Right ventricle myocardium inferior (tissue), 1 donor: ENCODE measurements around the gene SNED1. TPM values are rescaled to one million over a fixed set of nuclear protein-coding genes. Genes with fewer than 3 reads are reported as not detected.

Source experiments
- ATAC-seq: fragments of 200-7000 bp; cut with Tn5 transposase; one replicate; pipeline ENCODE4 v1.9.1; 2020; ENCODE audit warnings: mild to moderate bottlenecking, moderate library complexity
- DNase-seq: peaks from one replicate; pipeline ENCODE4 v3.0.0; 2021; ENCODE audit errors: missing footprints
- intact Hi-C: fragments of 100-400 bp; cut with DNase I; formaldehyde crosslinking; loops from one replicate; pipeline ENCODE4 v1.11.0; 2022
- total RNA-seq: library from RNA; stranded (reverse); fragmentation: NEBNext Ultra II Directional; extraction: Animal tissue kit (Norgen Biotek cat#: 25700); gene quantifications from one replicate; pipeline ENCODE4 v1.2.1, GENCODE V29; 2021
- donor health status: DM: no; HTN: yes; CAD: no; lungs with severe emphysema.

Gene SNED1
- total RNA-seq, 1 donor from 2014 or later, result 6.7 TPM

- ATAC-seq (no peak), DNase-seq (no peak)
- intact Hi-C loops, result no loop called here
These were observed 36.2 kb downstream of the SNED1 start for GRCh38 chr2:241034490-241035141.

GRCh38 chr2:241035142-241035817, 36.9 kb downstream of the SNED1 start:
- intact Hi-C loops, result no loop called here
- DNase-seq, result no peak
- ATAC-seq, result no peak

DNA sequence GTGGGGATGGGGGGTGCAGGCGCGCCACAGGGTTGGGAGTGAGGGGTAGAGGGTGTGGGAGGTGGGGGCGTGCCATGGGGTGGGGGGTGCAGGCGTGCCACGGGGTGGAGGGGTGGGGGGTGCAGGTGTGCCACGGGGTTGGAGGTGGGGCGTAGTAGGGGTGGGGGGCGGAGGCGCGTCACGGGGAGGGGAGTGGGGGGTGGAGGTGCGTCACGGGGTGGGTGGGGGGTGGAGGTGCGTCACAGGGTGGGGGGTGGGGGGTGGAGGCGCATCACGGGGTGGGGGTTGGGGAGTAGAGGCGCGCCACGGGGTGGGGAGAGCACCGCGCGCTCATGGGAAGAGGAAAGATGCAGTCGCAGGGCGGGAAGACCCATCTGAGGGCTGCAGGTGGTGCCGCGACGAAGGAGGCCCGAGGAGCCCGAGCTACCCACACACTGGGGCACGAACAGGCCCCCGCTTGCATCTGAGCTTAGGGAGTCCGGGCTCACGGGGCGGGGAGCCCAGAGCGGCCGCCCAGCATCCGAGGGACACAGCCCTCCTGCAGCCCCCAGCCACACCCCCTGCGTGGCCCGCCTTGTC, 37.5 kb downstream of the SNED1 start:
- ATAC-seq, result no peak
- intact Hi-C loops, result no loop called here
- DNase-seq, result no peak

DNA sequence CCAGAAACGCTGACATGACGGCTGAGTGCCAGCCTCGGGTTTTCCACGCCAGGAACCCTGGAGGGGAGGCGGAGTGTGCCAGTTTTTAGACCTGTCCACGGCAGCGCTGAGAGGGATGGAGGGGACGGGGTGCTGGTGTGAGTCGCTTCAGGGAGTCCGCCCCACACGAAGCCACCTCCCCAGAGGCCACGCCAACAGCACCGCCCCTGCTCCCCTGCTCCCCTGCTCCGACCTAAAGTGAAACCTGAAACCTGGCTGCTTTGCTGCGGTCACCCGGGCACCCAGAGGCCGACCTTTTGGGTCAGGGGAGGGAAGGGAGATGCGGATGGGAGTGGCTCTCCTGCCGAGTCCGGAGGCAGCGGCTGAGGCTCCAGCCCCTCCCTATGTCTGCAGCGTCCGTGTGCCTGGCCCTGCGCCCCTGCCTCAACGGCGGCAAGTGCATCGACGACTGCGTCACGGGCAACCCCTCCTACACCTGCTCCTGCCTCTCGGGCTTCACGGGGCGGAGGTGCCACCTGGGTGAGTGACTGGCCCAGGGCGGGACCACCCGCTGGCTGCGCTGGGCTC, 38.1 kb downstream of the SNED1 start:
- ATAC-seq (no peak), DNase-seq (peak; percentile 77)
- intact Hi-C loops, result no loop called here

- DNase-seq (no peak), ATAC-seq (no peak)
- intact Hi-C loops, result no loop called here
These were observed 38.6 kb downstream of the SNED1 start for GRCh38 chr2:241036964-241037421.

- ATAC-seq, result no peak
- intact Hi-C loops, result no loop called here
- no peak for DNase-seq
These were observed 39.1 kb downstream of the SNED1 start for GRCh38 chr2:241037498-241037897.

GRCh38 chr2:241038374-241039180, 40.2 kb downstream of the SNED1 start:
- DNase-seq, result no peak
- intact Hi-C loops, result no loop called here
- no peak for ATAC-seq

- intact Hi-C loops, result no loop called here
- DNase-seq (no peak), ATAC-seq (no peak)
These were observed 41.0 kb downstream of the SNED1 start for GRCh38 chr2:241039416-241039815.

DNA sequence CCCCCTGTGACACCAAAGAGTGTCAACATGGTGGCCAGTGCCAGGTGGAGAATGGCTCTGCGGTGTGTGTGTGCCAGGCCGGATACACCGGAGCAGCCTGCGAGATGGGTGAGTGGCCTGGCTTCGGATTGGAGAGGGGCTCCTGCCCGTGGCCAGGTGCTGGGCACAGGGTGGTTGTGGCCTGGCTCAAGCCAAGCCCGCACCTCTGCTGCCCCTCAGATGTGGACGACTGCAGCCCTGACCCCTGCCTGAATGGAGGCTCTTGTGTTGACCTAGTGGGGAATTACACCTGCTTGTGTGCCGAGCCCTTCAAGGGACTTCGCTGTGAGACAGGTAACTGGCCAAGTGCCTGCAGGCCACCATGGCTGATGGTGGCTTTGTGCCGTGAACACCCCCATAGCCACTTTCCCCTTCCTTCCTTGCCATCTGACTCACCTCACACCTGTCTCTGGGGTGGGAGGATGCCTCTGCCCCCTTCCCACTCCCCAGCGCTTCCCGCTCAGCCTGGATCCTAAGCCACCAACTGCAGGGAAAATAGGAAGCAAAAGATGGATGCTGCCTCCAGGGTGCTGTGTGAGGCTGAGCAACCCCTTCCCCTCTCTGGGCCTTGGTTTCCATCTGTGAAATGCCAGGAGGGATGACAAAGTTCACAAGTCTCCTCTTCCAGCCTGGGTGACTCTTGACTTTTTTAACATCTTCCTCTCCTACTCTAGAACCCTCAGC, 41.8 kb downstream of the SNED1 start:
- DNase-seq (no peak), ATAC-seq (no peak)
- intact Hi-C loops, result no loop called here

- no peak for ATAC-seq
- DNase-seq, result no peak
- intact Hi-C loops, result no loop called here
These were observed 43.3 kb downstream of the SNED1 start for GRCh38 chr2:241041589-241042158.

- intact Hi-C loops, result no loop called here
- no peak for ATAC-seq
- DNase-seq, result no peak
These were observed 45.2 kb downstream of the SNED1 start for GRCh38 chr2:241043581-241043980.

DNA sequence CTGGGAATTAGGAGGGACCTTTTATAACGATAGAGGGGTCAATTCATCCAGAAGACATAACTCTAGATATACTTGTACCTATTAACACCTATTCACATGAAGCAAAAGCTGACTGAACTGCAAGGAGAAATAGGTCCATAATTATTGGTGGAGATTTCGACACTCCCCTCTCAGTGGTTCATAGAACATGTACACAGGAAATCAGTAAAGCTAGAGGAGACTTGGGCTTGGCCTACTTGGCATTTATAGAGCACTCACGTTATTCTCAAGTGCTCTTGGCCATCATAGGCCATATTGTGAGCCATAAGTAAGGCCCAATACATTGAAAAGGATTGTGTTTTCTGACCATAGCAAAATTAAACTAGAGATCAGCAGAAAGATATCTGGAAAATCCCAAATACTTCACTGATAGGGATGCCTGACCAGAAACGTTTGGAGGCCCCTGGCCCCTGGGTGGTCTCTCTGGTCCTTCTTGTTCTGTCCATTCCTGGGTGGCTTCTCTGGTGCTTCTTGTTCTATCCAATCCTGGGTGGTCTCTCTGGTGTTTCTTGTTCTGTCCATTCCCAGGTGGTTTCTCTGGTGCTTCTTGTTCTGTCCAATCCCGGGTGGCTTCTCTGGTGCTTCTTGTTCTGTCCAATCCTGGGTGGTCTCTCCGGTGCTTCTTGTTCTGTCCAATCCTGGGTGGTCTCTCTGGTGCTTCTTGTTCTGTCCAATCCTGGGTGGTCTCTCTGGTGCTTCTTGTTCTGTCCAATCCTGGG, 49.0 kb downstream of the SNED1 start:
- no peak for ATAC-seq
- no peak for DNase-seq
- intact Hi-C loops, result no loop called here

DNA sequence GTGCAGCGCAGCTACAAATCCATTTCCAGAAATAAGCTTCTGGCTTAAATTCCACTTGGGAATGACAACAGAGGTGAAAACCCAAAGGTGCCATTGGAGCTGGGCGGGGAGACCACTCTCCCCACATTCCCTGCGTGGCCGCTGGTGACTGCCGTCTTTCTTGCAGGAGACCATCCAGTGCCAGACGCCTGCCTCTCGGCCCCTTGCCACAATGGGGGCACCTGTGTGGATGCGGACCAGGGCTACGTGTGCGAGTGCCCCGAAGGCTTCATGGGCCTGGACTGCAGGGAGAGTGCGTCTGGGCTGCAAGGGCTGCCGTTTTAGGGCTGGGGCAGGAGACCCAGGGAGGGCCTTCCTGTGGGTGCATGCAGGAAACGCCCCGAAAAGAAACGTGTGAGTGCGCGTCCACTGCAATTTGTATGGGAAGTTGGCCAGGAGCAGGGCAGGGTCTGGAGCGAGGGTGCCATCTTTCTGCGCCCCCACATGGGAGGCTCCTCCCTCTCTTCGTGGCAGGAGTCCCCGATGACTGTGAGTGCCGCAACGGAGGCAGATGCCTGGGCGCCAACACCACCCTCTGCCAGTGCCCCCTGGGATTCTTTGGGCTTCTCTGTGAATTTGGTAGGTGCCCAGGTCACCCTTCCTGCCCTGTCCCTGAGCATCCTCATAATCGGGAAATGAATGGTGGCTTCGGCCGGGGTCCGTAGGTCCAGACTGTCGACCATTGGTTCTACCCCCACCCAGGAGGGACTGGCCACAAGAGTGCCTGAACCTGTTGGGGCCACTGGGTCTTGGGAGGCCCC, 49.9 kb downstream of the SNED1 start:
- no peak for ATAC-seq
- intact Hi-C loops, result no loop called here
- DNase-seq, result peak; percentile 32

- ATAC-seq (no peak), DNase-seq (no peak)
- intact Hi-C loops, result no loop called here
These were observed 50.5 kb downstream of the SNED1 start for GRCh38 chr2:241048949-241049343.

- intact Hi-C loops, result no loop called here
- no peak for ATAC-seq
- peak; percentile 37 for DNase-seq
These were observed 51.6 kb downstream of the SNED1 start for GRCh38 chr2:241049739-241050623.
